ENCODE data around the gene MIPOL1.

The MIPOL1 gene

DNA sequence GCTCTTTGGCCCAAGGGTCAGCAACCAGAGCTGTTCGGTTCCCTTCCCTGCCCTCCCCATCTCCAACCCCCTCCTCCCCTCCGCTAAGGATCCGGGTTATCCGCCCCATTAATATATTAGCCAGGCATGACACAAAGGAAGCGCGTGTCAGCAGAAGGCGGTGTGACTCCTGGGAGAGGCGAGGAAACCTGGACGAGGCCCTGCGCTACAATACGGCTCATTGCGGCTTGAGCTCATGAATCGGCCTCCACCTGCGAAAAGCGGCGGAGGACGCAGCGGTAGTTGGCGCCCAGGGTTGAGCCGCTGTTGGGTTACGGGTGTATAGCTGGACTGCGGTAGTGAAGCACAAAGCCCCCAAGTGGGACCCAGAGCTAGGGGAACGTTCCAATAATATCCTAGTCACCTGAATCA, 387.4 kb downstream of the MIPOL1 start:
- no peak overlapping the region for H3K27ac ChIP-seq (ENCODE audit: low read depth, low read length, poor library complexity, severe bottlenecking)
- no peak overlapping the region for H3K9ac ChIP-seq (ENCODE audit: low read length)
- H3K36me3 ChIP-seq (ENCODE audit: insufficient read depth, low read length): no peaks in the 10 kb centered on the region
- no peak overlapping the region for H3K4me2 ChIP-seq (ENCODE audit: low read length)
- H3K27me3 ChIP-seq (ENCODE audit: insufficient read depth, low read length): no peaks in the 10 kb centered on the region
- no peak overlapping the region for H2AFZ ChIP-seq (ENCODE audit: low read length)
- no peaks in the 10 kb centered on the region for H4K20me1 ChIP-seq (ENCODE audit: insufficient read depth, low read length)
- H3K9me2 ChIP-seq (ENCODE audit: low read depth, low read length): no peaks in the 10 kb centered on the region
- H3K4me3 ChIP-seq (ENCODE audit: low read depth, low read length, poor library complexity, severe bottlenecking): no peak overlapping the region
- H3K9me3 ChIP-seq (ENCODE audit: low read length): no peaks in the 10 kb centered on the region
- TF ChIP-seq, protein P1, sequence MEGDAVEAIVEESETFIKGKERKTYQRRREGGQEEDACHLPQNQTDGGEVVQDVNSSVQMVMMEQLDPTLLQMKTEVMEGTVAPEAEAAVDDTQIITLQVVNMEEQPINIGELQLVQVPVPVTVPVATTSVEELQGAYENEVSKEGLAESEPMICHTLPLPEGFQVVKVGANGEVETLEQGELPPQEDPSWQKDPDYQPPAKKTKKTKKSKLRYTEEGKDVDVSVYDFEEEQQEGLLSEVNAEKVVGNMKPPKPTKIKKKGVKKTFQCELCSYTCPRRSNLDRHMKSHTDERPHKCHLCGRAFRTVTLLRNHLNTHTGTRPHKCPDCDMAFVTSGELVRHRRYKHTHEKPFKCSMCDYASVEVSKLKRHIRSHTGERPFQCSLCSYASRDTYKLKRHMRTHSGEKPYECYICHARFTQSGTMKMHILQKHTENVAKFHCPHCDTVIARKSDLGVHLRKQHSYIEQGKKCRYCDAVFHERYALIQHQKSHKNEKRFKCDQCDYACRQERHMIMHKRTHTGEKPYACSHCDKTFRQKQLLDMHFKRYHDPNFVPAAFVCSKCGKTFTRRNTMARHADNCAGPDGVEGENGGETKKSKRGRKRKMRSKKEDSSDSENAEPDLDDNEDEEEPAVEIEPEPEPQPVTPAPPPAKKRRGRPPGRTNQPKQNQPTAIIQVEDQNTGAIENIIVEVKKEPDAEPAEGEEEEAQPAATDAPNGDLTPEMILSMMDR (IDR thresholded peaks at IDR 0.05; ENCODE audit: low read length): no peak
- TF ChIP-seq EZH2 (IDR thresholded peaks at IDR 0.05; ENCODE audit: borderline replicate concordance, low read length): no peak
- H3K4me1 ChIP-seq (ENCODE audit: insufficient read depth, low read length, severe bottlenecking): no peaks in the 10 kb centered on the region
- H3K79me2 ChIP-seq (ENCODE audit: insufficient read depth, low read length): no peaks in the 10 kb centered on the region
- H3F3A ChIP-seq (ENCODE audit: insufficient read depth, low read length): no peaks in the 10 kb centered on the region

DNA sequence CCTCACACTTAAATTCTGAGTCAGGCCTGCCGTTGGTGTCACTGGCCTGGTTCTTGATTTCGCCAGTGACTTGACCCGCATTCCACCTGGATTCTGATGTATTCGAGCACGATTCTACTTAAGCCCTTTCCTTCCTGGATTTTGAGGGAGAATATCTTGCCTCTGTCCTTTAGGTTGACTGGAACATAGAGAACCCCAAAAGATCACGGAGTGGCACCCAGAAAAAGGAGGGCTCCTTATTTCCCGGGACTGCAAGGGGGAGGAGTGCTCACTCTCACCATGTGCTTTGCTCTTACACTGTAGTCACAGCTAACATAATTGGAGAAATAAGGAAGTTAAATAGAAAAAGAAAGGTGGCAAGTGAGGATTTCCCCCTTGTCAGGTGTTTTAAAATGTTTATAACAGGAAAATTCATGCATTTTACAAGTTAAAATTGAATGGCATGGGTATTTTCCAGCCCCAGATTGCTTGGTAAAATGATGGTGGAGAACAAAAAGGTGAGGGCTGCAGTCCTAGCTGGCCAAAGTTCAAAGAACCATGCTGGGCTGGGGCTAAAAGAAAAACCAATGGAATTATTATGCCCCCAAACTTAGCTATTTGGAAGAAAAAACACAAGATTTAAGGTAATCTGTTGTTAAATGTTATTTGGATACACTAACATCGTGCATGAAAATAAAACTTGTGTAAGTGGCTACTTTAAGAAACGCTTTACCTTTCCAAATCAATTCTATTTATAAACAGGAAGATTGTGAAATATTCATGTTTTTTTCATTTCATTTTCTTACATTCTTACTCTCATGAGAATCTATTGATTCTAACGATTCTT, 388.4 kb downstream of the MIPOL1 start:
- Histone ChIP-seq H4K20me1 (ENCODE audit: insufficient read depth, low read length) (no peaks in the 10 kb centered on the region), H3K79me2 (ENCODE audit: insufficient read depth, low read length) (no peaks in the 10 kb centered on the region), H3K36me3 (ENCODE audit: insufficient read depth, low read length) (no peaks in the 10 kb centered on the region), H3K9me3 (ENCODE audit: low read length) (no peaks in the 10 kb centered on the region), H3F3A (ENCODE audit: insufficient read depth, low read length) (no peaks in the 10 kb centered on the region), H2AFZ (ENCODE audit: low read length) (no peak overlapping the region), H3K27ac (ENCODE audit: low read depth, low read length, poor library complexity, severe bottlenecking) (no peak overlapping the region), H3K4me3 (ENCODE audit: low read depth, low read length, poor library complexity, severe bottlenecking) (no peak overlapping the region), H3K4me2 (ENCODE audit: low read length) (no peak overlapping the region), H3K27me3 (ENCODE audit: insufficient read depth, low read length) (no peaks in the 10 kb centered on the region), H3K9me2 (ENCODE audit: low read depth, low read length) (no peaks in the 10 kb centered on the region), H3K4me1 (ENCODE audit: insufficient read depth, low read length, severe bottlenecking) (no peaks in the 10 kb centered on the region), H3K9ac (ENCODE audit: low read length) (no peak overlapping the region)
- TF ChIP-seq EZH2 (IDR thresholded peaks at IDR 0.05; ENCODE audit: borderline replicate concordance, low read length): no peak
- TF ChIP-seq, protein P1 (IDR thresholded peaks at IDR 0.05; ENCODE audit: low read length): no peak

DNA sequence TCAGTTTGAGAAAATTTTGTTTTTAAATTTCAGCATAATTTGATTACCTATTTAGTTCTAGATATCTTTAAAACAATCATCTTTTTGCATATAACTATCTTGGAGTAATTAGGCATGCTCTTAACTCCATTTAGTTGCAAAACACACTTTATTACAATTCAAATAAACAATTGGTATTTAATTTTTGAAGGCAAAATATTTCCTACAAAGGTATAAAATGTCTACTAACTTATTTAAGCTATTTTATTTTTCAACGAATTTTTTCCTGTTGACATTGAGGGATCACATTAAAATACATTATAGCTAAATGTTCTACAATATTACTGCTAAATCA, 389.0 kb downstream of the MIPOL1 start:
- Histone ChIP-seq H3K4me1 (ENCODE audit: insufficient read depth, low read length, severe bottlenecking) (no peaks in the 10 kb centered on the region), H3K9me2 (ENCODE audit: low read depth, low read length) (no peaks in the 10 kb centered on the region), H3K36me3 (ENCODE audit: insufficient read depth, low read length) (no peaks in the 10 kb centered on the region), H3K9ac (ENCODE audit: low read length) (no peak overlapping the region), H3K9me3 (ENCODE audit: low read length) (no peaks in the 10 kb centered on the region), H2AFZ (ENCODE audit: low read length) (no peak overlapping the region), H3K79me2 (ENCODE audit: insufficient read depth, low read length) (no peaks in the 10 kb centered on the region), H3K27me3 (ENCODE audit: insufficient read depth, low read length) (no peaks in the 10 kb centered on the region), H3K4me3 (ENCODE audit: low read depth, low read length, poor library complexity, severe bottlenecking) (no peak overlapping the region), H4K20me1 (ENCODE audit: insufficient read depth, low read length) (no peaks in the 10 kb centered on the region), H3F3A (ENCODE audit: insufficient read depth, low read length) (no peaks in the 10 kb centered on the region), H3K4me2 (ENCODE audit: low read length) (no peak overlapping the region), H3K27ac (ENCODE audit: low read depth, low read length, poor library complexity, severe bottlenecking) (no peak overlapping the region)
- no peak for TF ChIP-seq EZH2 (IDR thresholded peaks at IDR 0.05; ENCODE audit: borderline replicate concordance, low read length)
- TF ChIP-seq, protein P1 (IDR thresholded peaks at IDR 0.05; ENCODE audit: low read length): no peak
